DND-41 (cell line): Measurements from ENCODE around the gene PITPNC1.
A peak's percentile ranks its signal among the peaks of the same experiment; 100 is the strongest.

Experiments used
- ATAC-seq: fragments of 200-7000 bp; cut with Tn5 transposase; 3 replicates; pipeline ENCODE4 v1.9.1; 2021; ENCODE audit warnings: low read depth; ENCODE audit not compliant: insufficient read depth
- DNase-seq: peaks from one replicate; pipeline ENCODE4 v3.0.0-alpha.2; 2020
- H2AFZ ChIP-seq: 2 replicates; pipeline ENCODE4 v1.6.0; 2012; ENCODE audit warnings: low read depth, low read length
- H3K27ac ChIP-seq: 2 replicates; pipeline ENCODE4 v1.5.1; 2012; ENCODE audit warnings: low read length, inconsistent platforms
- H3K27me3 ChIP-seq: fragments of 200-600 bp; sonication (generic); 2 replicates; pipeline ENCODE4 v1.6.0; 2012; ENCODE audit warnings: low read length, mild to moderate bottlenecking, inconsistent platforms; ENCODE audit not compliant: insufficient read depth, poor library complexity
- H3K36me3 ChIP-seq: 2 replicates; pipeline ENCODE4 v1.5.1; 2012; ENCODE audit warnings: low read length, inconsistent platforms; ENCODE audit not compliant: insufficient read depth
- H3K4me1 ChIP-seq: 2 replicates; pipeline ENCODE4 v1.5.1; 2012; ENCODE audit warnings: mild to moderate bottlenecking, low read length; ENCODE audit not compliant: insufficient read depth
- H3K4me2 ChIP-seq: 2 replicates; pipeline ENCODE4 v1.6.0; 2012; ENCODE audit warnings: mild to moderate bottlenecking, moderate library complexity, low read length, inconsistent platforms; ENCODE audit not compliant: insufficient read depth
- H3K4me3 ChIP-seq, 2 experiments: fragments of 200-600 bp in 1 of 2; shearing (Covaris generic) in 1 of 2; 2 replicates each; pipeline ENCODE4 v1.5.1; 2012 to 2016; ENCODE audit warnings: inconsistent platforms in 2 of 2, low read length in 2 of 2, mild to moderate bottlenecking in 2 of 2, low read depth in 1 of 2, moderate library complexity in 1 of 2
- H3K79me2 ChIP-seq: 2 replicates; pipeline ENCODE4 v1.6.0; 2012; ENCODE audit warnings: low read length, inconsistent platforms; ENCODE audit not compliant: insufficient read depth
- H3K9ac ChIP-seq: 2 replicates; pipeline ENCODE4 v1.6.0; 2012; ENCODE audit warnings: low read depth, mild to moderate bottlenecking, inconsistent platforms, low read length, moderate library complexity
- H3K9me3 ChIP-seq: 2 replicates; pipeline ENCODE4 v1.5.1; 2012; ENCODE audit warnings: low read length, moderate library complexity, mild to moderate bottlenecking, inconsistent platforms; ENCODE audit not compliant: insufficient read depth, severe bottlenecking
- H4K20me1 ChIP-seq: 2 replicates; pipeline ENCODE4 v1.6.0; 2012; ENCODE audit warnings: low read length; ENCODE audit not compliant: insufficient read depth
- CTCF ChIP-seq: IDR thresholded peaks from 2 replicates; pipeline ENCODE4 v1.5.1; 2012; ENCODE audit warnings: borderline replicate concordance, low read length, moderate library complexity, mild to moderate bottlenecking; ENCODE audit not compliant: poor library complexity, severe bottlenecking; ENCODE audit errors: extremely low read depth
- EZH2 ChIP-seq: IDR thresholded peaks from 3 replicates; pipeline ENCODE4 v1.6.1; 2012; ENCODE audit warnings: borderline replicate concordance, low read depth, mild to moderate bottlenecking, moderate library complexity, low read length, inconsistent platforms; ENCODE audit not compliant: severe bottlenecking

Gene PITPNC1

GRCh38 chr17:67602974-67603373 is 225.9 kb downstream of the PITPNC1 start:
- Histone ChIP-seq H3K4me3 (no peak overlapping the region), H3K9me3 (no peaks in the 10 kb centered on the region), H4K20me1 (no peaks in the 10 kb centered on the region), H3K79me2 (no peaks in the 10 kb centered on the region), H3K4me1 (no peaks in the 10 kb centered on the region), H3K9ac (no peak overlapping the region), H3K36me3 (no peaks in the 10 kb centered on the region), H3K27me3 (no peaks in the 10 kb centered on the region), H2AFZ (no peak overlapping the region), H3K27ac (no peak overlapping the region), H3K4me2 (no peak overlapping the region)
- ATAC-seq (no peak), DNase-seq (peak; percentile 17)
- TF ChIP-seq EZH2 (no peak), CTCF (peak; percentile 51)

GRCh38 chr17:67605256-67605912 is 228.3 kb downstream of the PITPNC1 start:
- no peak overlapping the region for H3K9ac ChIP-seq
- H3K9me3 ChIP-seq, result no peaks in the 10 kb centered on the region
- no peak for ATAC-seq

GRCh38 chr17:67606471-67606870 is 229.4 kb downstream of the PITPNC1 start:
- Histone ChIP-seq H3K9ac (no peak overlapping the region), H3K4me1 (no peaks in the 10 kb centered on the region), H3K27me3 (no peaks in the 10 kb centered on the region), H3K36me3 (no peaks in the 10 kb centered on the region), H3K9me3 (no peaks in the 10 kb centered on the region), H3K4me3 (no peak overlapping the region), H3K27ac (no peak overlapping the region), H3K4me2 (no peak overlapping the region), H4K20me1 (no peaks in the 10 kb centered on the region), H2AFZ (no peak overlapping the region), H3K79me2 (no peaks in the 10 kb centered on the region)
- TF ChIP-seq CTCF (no peak), EZH2 (no peak)
- no peak for DNase-seq
- no peak for ATAC-seq

More at GRCh38 chr17:67605256-67605912, 228.3 kb downstream of the PITPNC1 start:
- H4K20me1 ChIP-seq, result no peaks in the 10 kb centered on the region
- no peaks in the 10 kb centered on the region for H3K27me3 ChIP-seq
- no peak for TF ChIP-seq CTCF
- TF ChIP-seq EZH2, result no peak
- DNase-seq, result no peak
- H3K4me1 ChIP-seq, result no peaks in the 10 kb centered on the region
- H3K27ac ChIP-seq, result no peak overlapping the region
- no peak overlapping the region for H3K4me2 ChIP-seq
- no peak overlapping the region for H3K4me3 ChIP-seq
- no peaks in the 10 kb centered on the region for H3K36me3 ChIP-seq
- no peak overlapping the region for H2AFZ ChIP-seq
- H3K79me2 ChIP-seq, result no peaks in the 10 kb centered on the region
